ENCODE results near the gene MADCAM1. TPM values are rescaled to one million over a fixed set of nuclear protein-coding genes. Genes with fewer than 3 reads are reported as not detected.

The MADCAM1 gene
- total RNA-seq, 3 donors from 2014 or later (not counting 1 experiment from before 2014, with no cell fraction given) = 0.43 to 0.54 TPM; not detected in 1

DNA sequence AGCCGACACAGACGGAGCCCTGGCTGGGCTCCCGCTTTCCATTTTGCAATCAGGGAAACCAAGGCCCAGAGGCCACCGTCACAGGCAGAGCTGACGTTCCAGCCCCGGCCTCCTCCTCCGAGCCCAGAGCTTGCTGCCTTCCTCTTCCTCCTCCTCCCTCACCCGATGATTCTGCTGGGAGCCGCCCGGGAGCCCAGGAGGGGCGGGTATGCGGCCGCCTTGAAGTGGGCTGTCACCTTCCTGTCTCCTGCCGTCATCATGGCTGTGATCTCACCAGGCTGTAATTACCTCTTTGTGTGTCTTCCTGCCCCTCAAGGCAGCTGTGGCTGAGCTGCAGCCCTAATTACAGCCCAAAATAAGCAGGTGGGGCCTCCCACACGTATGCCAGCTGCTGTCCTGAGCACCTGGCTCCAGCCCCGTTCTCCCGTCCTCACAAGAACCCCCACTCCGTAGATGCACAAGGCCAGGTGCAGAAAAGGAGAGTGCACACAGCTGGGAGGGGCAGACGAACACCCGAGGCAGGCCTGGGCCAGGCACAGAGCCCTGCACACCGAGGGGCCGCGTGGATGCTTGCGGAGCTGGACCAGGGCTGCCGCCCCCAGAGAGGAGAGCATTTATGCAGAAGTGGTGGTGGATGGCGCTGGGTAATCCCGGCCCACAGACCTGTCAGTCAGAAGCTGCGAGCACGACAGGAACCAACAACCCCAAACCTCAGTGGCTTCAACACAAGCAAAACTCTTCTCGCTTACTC, 15.0 kb downstream of the MADCAM1 start:
- H3K4me3 Mint-ChIP-seq = peak overlapping the region; percentile 98
- peak overlapping the region; percentile 48 for H3K4me3 ChIP-seq (ENCODE audit: low read length)
- peaks cover 23 to 53% of the 10 kb centered on the region in 2 donors for H3K4me1 Mint-ChIP-seq
- no peaks in the 10 kb centered on the region for H3K36me3 ChIP-seq (ENCODE audit: control insufficient read depth, insufficient read depth, low read length)
- H3K27me3 ChIP-seq (ENCODE audit: control insufficient read depth, insufficient read depth, low read length) = no peaks in the 10 kb centered on the region
- intact Hi-C loops (cut with micrococcal nuclease) = loop anchor here (1.0 to 5.0 kb wide), 4 partner anchors 22 to 151 kb away; partner anchors contain the start of gene RNF126
- no peaks in the 10 kb centered on the region for H3K9me3 Mint-ChIP-seq
- no peaks in the 10 kb centered on the region for H3K9me3 ChIP-seq (ENCODE audit: control insufficient read depth, insufficient read depth, low read length)
- H3K27ac ChIP-seq (ENCODE audit: low read length) = peak overlapping the region; percentile 98
- under 1% methylated on average over 29 of the region's 30 CpGs for WGBS (ENCODE audit: insufficient coverage)
- H3K27ac Mint-ChIP-seq = peak overlapping the region; percentile 99 to 100
- peaks cover 57% of the 10 kb centered on the region for H3K4me1 ChIP-seq (ENCODE audit: control insufficient read depth, insufficient read depth, low read length)
- no peaks in the 10 kb centered on the region for H3K36me3 Mint-ChIP-seq
- ATAC-seq = peak; percentile 47 to 67 (median 58)
- no peaks in the 10 kb centered on the region for H3K27me3 Mint-ChIP-seq (ENCODE audit: low read depth in 2 of 2)
- TF ChIP-seq, protein P1, sequence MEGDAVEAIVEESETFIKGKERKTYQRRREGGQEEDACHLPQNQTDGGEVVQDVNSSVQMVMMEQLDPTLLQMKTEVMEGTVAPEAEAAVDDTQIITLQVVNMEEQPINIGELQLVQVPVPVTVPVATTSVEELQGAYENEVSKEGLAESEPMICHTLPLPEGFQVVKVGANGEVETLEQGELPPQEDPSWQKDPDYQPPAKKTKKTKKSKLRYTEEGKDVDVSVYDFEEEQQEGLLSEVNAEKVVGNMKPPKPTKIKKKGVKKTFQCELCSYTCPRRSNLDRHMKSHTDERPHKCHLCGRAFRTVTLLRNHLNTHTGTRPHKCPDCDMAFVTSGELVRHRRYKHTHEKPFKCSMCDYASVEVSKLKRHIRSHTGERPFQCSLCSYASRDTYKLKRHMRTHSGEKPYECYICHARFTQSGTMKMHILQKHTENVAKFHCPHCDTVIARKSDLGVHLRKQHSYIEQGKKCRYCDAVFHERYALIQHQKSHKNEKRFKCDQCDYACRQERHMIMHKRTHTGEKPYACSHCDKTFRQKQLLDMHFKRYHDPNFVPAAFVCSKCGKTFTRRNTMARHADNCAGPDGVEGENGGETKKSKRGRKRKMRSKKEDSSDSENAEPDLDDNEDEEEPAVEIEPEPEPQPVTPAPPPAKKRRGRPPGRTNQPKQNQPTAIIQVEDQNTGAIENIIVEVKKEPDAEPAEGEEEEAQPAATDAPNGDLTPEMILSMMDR (IDR thresholded peaks at IDR 0.05) = no peak
- peak; percentile 77 to 96 for DNase-seq

DNA sequence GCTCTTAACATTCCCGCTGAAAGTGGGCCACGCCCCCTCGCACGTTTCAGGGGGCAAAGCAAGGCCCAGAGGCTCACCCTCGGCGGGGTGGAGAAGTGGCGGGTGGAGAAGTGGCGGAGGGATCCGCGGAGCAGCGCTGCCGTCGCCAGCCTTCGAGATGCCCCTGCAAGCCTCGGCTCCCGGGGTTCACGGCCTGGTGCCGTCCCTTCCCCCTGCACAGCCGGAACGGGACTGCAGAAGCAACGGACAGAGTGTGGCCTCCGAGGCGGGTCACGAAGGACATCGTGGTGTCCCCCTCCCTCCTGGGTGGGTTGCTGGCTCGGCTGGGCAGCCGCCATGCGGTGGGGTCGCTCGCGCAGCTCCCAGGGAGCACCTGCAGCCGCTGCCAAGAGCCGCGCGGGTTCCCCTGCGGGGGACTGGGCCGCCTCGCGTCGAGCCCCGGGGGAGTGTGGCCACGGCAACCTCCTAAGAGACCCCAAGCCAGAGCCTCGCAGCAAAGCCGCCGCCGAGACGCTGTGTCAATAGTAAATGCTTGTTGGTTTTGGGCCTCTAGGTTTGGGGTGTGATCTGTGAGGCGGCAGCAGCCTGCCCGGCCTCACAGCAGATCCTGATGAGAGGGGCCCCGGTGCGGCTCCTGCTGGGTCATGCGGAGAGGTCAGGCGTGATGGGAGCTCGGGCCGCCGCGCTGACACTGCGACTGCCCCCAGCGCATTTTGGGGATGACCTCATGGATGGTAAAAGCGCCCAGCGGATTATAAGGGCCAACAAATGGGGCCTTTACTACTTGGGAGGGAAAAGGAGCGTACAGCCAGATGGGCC, 16.5 kb downstream of the MADCAM1 start:
- Mint-ChIP-seq H3K27ac (peak overlapping the region; percentile 99 to 100), H3K9me3 (no peaks in the 10 kb centered on the region), H3K4me1 (peaks cover 27 to 49% of the 10 kb centered on the region in 2 donors), H3K36me3 (no peaks in the 10 kb centered on the region), H3K4me3 (no peak overlapping the region), H3K27me3 (ENCODE audit: low read depth in 2 of 2) (no peaks in the 10 kb centered on the region)
- intact Hi-C loops (cut with micrococcal nuclease) = loop anchor here (5.0 kb wide), 1 partner anchor 150 kb away; the partner anchor contains the start of gene RNF126
- ATAC-seq (no peak), DNase-seq (no peak)
- no peaks in the 10 kb centered on the region for H3K9me3 ChIP-seq (ENCODE audit: control insufficient read depth, insufficient read depth, low read length)
- no peak overlapping the region for H3K4me3 ChIP-seq (ENCODE audit: low read length)
- TF ChIP-seq, protein P1 (IDR thresholded peaks at IDR 0.05) = no peak
- H3K27ac ChIP-seq (ENCODE audit: low read length) = peak overlapping the region; percentile 98
- H3K4me1 ChIP-seq (ENCODE audit: control insufficient read depth, insufficient read depth, low read length) = peaks cover 52% of the 10 kb centered on the region
- WGBS (ENCODE audit: insufficient coverage) = 75% methylated on average over 62 of the region's 62 CpGs
- H3K36me3 ChIP-seq (ENCODE audit: control insufficient read depth, insufficient read depth, low read length) = no peaks in the 10 kb centered on the region
- no peaks in the 10 kb centered on the region for H3K27me3 ChIP-seq (ENCODE audit: control insufficient read depth, insufficient read depth, low read length)

DNA sequence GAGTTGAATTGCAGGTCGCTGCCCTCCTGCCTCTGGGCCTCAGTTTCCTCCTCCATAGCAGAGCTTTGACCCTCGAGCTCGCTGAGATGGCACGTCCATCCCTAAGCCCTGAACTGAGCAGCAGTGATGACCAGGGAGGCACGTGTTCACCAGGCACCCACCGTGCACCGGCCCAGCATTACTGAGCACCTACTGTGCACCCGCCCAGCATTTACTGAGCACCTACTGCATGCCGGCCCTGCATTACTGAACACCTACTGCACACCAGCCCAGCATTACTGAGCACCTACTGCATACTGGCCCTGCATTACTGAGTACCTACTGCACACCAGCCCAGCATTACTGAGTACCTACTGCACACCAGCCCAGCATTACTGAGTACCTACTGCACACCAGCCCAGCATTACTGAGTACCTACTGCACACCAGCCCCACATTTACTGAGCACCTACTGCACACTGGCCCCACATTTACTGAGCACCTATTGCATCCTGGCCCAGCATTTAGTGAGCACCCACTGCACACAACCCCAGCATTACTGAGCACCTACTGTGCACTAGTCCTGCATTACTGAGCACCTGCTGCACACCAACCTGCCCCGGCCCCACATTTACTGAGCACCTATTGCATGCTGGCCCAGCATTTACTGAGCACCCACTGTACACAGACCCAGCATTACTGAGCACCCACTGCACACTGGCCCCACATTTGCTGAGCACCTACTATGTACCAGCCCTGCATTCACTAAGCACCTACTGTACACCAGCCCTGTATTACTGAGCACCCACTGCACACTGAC, 17.3 kb downstream of the MADCAM1 start:
- ATAC-seq (no peak), DNase-seq (no peak)
- Mint-ChIP-seq H3K9me3 (no peaks in the 10 kb centered on the region), H3K36me3 (no peaks in the 10 kb centered on the region), H3K4me3 (no peak overlapping the region), H3K27me3 (ENCODE audit: low read depth in 2 of 2) (no peaks in the 10 kb centered on the region), H3K4me1 (peaks cover 22 to 41% of the 10 kb centered on the region in 2 donors), H3K27ac (peak overlapping the region in 1 of 2 donors; percentile 17)
- Histone ChIP-seq H3K36me3 (ENCODE audit: control insufficient read depth, insufficient read depth, low read length) (no peaks in the 10 kb centered on the region), H3K27me3 (ENCODE audit: control insufficient read depth, insufficient read depth, low read length) (no peaks in the 10 kb centered on the region), H3K27ac (ENCODE audit: low read length) (peak overlapping the region; percentile 98), H3K4me3 (ENCODE audit: low read length) (no peak overlapping the region), H3K9me3 (ENCODE audit: control insufficient read depth, insufficient read depth, low read length) (no peaks in the 10 kb centered on the region), H3K4me1 (ENCODE audit: control insufficient read depth, insufficient read depth, low read length) (peaks cover 44% of the 10 kb centered on the region)
- 93% methylated on average over 10 of the region's 10 CpGs for WGBS (ENCODE audit: insufficient coverage)
- TF ChIP-seq, protein P1 (IDR thresholded peaks at IDR 0.05) = no peak
- intact Hi-C loops (cut with micrococcal nuclease) = loop anchor here (5.0 kb wide), 1 partner anchor 149 kb away; the partner anchor contains the start of gene RNF126

Measured in natural killer cell (primary cell).